Measurements from ENCODE around the gene ERGIC1. TPM values are rescaled to one million over a fixed set of nuclear protein-coding genes. Genes with fewer than 3 reads are reported as not detected.

The ERGIC1 gene
- total and polyA plus RNA-seq, 2 of the 8 experiments (the other 6 are each of a cell fraction or from before 2014, with no cell fraction given), result 95.3 to 106 TPM

GRCh38 chr5:172800088-172800551, 33.9 kb upstream of the ERGIC1 start (continued):
- TF ChIP-seq TAF1 (IDR thresholded peaks at IDR 0.05; ENCODE audit: low read depth, low read length), result no peak
- no peak for TF ChIP-seq CHD7 (IDR thresholded peaks at IDR 0.05; ENCODE audit: insufficient replicate concordance, low read length)
- TF ChIP-seq POU5F1 (IDR thresholded peaks at IDR 0.05; ENCODE audit: low read depth, low read length), result no peak
- no peak for TF ChIP-seq ATF2 (IDR thresholded peaks at IDR 0.05; ENCODE audit: low read length)
- no peak for TF ChIP-seq NRF1 (IDR thresholded peaks at IDR 0.05; ENCODE audit: low read depth, low read length)
